Ishikawa (cell line): ENCODE data around the gene CPNE4.

Experiments
- CEBPB ChIP-seq: IDR thresholded peaks from 2 replicates; pipeline ENCODE4 v1.6.1; 2012
- CREB1 ChIP-seq: IDR thresholded peaks from 2 replicates; pipeline ENCODE4 v1.6.1; 2012; ENCODE audit warnings: low read depth
- EGR1 ChIP-seq: IDR thresholded peaks from 2 replicates; pipeline ENCODE4 v1.6.1; 2012
- FOXM1 ChIP-seq: IDR thresholded peaks from 2 replicates; pipeline ENCODE4 v1.6.1; 2012; ENCODE audit warnings: low read depth, borderline replicate concordance
- NFIC ChIP-seq: IDR thresholded peaks from 2 replicates; pipeline ENCODE4 v1.6.1; 2012
- RAD21 ChIP-seq: IDR thresholded peaks from 2 replicates; pipeline ENCODE4 v1.6.1; 2012; ENCODE audit warnings: low read depth
- REST ChIP-seq: IDR thresholded peaks from 2 replicates; pipeline ENCODE4 v1.6.1; 2012; ENCODE audit warnings: low read depth, mild to moderate bottlenecking
- TAF1 ChIP-seq: IDR thresholded peaks from 2 replicates; pipeline ENCODE4 v1.6.1; 2012; ENCODE audit warnings: low read depth, mild to moderate bottlenecking
- TCF12 ChIP-seq: IDR thresholded peaks from 2 replicates; pipeline ENCODE4 v1.6.1; 2012; ENCODE audit warnings: low read depth
- YY1 ChIP-seq: IDR thresholded peaks from 2 replicates; pipeline ENCODE4 v1.6.1; 2012; ENCODE audit warnings: low read depth
- TF ChIP-seq, protein P1 (sequence below): IDR thresholded peaks from 2 replicates; pipeline ENCODE4 v1.6.1; 2012
- TF ChIP-seq, protein P2 (sequence below): IDR thresholded peaks from 2 replicates; pipeline ENCODE4 v1.6.1; 2012

GRCh38 chr3:131551761-131552160 lies 483.1 kb downstream of the CPNE4 start:
- TF ChIP-seq YY1 (no peak), RAD21 (no peak), TAF1 (no peak), CREB1 (no peak), TCF12 (no peak), NFIC (no peak), REST (no peak), CEBPB (no peak), FOXM1 (no peak), EGR1 (no peak)
- TF ChIP-seq, protein P1, sequence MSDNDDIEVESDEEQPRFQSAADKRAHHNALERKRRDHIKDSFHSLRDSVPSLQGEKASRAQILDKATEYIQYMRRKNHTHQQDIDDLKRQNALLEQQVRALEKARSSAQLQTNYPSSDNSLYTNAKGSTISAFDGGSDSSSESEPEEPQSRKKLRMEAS: no peak
- TF ChIP-seq, protein P2, sequence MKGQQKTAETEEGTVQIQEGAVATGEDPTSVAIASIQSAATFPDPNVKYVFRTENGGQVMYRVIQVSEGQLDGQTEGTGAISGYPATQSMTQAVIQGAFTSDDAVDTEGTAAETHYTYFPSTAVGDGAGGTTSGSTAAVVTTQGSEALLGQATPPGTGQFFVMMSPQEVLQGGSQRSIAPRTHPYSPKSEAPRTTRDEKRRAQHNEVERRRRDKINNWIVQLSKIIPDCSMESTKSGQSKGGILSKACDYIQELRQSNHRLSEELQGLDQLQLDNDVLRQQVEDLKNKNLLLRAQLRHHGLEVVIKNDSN: no peak
